ENCODE measurements around the gene ZNF316. TPM values are rescaled to one million over a fixed set of nuclear protein-coding genes. Genes with fewer than 3 reads are reported as not detected.

ZNF316 gene
- total RNA-seq, 1 donor from 2014 or later = 32.7 TPM

DNA sequence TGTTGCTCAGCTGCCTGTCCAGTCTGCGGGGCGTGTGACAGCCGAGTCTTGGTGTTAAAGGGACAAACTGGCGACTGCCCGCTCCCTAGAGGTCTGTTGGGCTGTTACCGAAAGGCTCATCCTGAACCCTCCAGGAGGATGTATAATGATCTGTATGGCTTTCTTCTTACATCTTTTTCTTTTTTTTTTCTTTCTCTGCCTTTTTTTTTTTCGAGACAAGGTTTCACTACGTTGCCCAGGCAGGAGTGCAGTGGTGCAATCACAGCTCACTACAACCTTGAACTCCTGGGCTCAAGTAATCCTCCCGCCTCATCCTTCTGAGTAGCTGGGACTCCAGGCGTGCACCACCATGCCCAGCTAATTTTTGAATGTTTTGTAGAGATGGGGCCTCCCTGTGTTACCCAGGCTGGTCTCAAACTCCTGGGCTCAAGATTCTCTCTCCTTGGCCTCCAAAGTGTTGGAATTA lies 46.4 kb upstream of the ZNF316 start:
- H3K27me3 Mint-ChIP-seq (ENCODE audit: unreplicated experiment) = no peaks in the 10 kb centered on the region
- H3K36me3 Mint-ChIP-seq (ENCODE audit: unreplicated experiment) = peaks cover 38% of the 10 kb centered on the region
- H3K27ac Mint-ChIP-seq (ENCODE audit: unreplicated experiment) = peak overlapping the region; percentile 91
- TF ChIP-seq, protein P1, sequence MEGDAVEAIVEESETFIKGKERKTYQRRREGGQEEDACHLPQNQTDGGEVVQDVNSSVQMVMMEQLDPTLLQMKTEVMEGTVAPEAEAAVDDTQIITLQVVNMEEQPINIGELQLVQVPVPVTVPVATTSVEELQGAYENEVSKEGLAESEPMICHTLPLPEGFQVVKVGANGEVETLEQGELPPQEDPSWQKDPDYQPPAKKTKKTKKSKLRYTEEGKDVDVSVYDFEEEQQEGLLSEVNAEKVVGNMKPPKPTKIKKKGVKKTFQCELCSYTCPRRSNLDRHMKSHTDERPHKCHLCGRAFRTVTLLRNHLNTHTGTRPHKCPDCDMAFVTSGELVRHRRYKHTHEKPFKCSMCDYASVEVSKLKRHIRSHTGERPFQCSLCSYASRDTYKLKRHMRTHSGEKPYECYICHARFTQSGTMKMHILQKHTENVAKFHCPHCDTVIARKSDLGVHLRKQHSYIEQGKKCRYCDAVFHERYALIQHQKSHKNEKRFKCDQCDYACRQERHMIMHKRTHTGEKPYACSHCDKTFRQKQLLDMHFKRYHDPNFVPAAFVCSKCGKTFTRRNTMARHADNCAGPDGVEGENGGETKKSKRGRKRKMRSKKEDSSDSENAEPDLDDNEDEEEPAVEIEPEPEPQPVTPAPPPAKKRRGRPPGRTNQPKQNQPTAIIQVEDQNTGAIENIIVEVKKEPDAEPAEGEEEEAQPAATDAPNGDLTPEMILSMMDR (IDR thresholded peaks at IDR 0.05) = no peak
- peaks cover 15% of the 10 kb centered on the region for H3K4me1 Mint-ChIP-seq (ENCODE audit: unreplicated experiment)
- H3K9me3 Mint-ChIP-seq (ENCODE audit: unreplicated experiment) = no peaks in the 10 kb centered on the region
- no peak for DNase-seq (ENCODE audit: extremely low spot score, unreplicated experiment)
- peak overlapping the region; percentile 94 for H3K4me3 Mint-ChIP-seq (ENCODE audit: unreplicated experiment)

DNA sequence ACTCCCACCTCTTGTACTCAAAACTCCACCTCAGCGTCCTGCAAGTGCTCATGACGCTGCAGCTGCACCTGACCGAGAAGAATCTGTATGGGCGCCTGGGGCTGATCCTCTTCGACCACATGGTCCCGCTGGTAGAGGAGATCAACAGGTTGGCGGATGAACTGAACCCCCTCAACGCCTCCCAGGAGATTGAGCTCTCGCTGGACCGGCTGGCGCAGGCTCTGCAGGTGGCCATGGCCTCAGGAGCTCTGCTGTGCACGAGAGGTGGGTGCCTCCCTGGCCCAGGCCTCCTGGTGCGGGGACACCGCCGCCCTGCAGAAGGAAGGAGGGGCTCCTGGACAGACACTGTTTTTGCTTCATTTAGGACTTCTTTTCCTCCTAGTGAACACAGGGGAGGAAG lies 37.0 kb upstream of the ZNF316 start:
- H3K4me1 Mint-ChIP-seq (ENCODE audit: unreplicated experiment) = no peaks in the 10 kb centered on the region
- H3K36me3 Mint-ChIP-seq (ENCODE audit: unreplicated experiment) = peaks cover 36% of the 10 kb centered on the region
- no peaks in the 10 kb centered on the region for H3K9me3 Mint-ChIP-seq (ENCODE audit: unreplicated experiment)

DNA sequence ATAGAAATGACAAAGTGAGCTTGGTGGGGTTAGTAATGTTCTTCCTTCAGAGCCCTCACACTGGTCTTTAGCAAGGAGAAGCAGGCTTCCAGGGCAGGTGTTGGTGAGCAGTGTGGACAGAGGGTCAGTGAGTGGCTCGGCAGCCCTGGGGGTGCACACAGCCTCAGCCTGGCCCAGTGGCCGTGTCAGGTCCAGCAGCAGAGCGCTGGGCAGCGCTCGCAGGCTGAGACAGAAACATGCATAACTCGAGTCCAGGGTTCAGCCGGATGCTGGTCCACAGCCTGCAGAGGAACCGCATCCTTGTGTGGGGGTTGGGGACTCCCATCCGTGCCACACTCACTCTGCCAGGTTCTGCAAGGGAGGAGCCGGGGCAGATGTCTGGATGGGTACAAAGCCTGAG lies 32.7 kb upstream of the ZNF316 start:
- Mint-ChIP-seq H3K27me3 (ENCODE audit: unreplicated experiment) (no peaks in the 10 kb centered on the region), H3K36me3 (ENCODE audit: unreplicated experiment) (peaks cover 18% of the 10 kb centered on the region), H3K9me3 (ENCODE audit: unreplicated experiment) (no peaks in the 10 kb centered on the region), H3K4me3 (ENCODE audit: unreplicated experiment) (no peak overlapping the region), H3K27ac (ENCODE audit: unreplicated experiment) (no peak overlapping the region), H3K4me1 (ENCODE audit: unreplicated experiment) (no peaks in the 10 kb centered on the region)
- no peak for DNase-seq (ENCODE audit: extremely low spot score, unreplicated experiment)
- TF ChIP-seq, protein P1 (IDR thresholded peaks at IDR 0.05) = no peak

More for the DNA sequence above, 37.0 kb upstream of the ZNF316 start:
- TF ChIP-seq, protein P1 (IDR thresholded peaks at IDR 0.05) = no peak
- Mint-ChIP-seq H3K27me3 (ENCODE audit: unreplicated experiment) (no peaks in the 10 kb centered on the region), H3K4me3 (ENCODE audit: unreplicated experiment) (no peak overlapping the region), H3K27ac (ENCODE audit: unreplicated experiment) (no peak overlapping the region)
- DNase-seq (ENCODE audit: extremely low spot score, unreplicated experiment) = no peak

DNA sequence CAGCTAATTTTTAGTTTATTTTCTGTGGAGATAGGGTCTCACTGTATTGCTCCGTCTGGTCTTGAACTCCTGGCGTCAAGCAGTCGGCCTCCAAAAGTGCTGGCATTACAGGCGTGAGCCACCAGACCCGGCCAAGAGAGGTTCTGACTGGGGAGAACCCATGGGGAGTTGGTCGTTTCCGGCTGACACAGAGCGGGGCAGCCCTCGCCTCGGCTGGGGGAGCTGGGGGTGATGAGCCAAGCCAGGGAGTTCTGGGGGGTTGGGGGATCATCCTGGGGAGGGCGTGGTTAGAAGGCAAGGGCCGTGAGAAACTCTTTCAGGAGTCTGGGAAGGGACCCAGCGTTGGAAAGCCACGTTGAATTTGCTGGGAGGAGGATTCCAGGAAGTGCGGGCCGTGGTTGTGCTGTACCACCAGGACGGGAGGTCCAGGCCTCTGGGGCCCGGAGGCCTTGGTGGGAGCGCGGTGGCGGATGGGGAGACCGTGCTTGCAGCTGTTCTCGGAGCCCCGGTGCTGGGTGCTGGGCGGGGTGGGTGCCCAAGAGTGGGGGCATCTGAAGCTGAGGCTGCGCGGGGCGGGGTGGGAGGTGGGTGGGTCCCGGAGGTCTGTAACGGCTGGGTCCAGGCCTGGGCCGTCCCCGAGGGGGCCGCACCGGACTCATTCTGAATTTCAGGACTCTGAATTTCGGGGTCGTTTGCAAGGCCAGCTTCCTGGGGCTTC lies 30.1 kb upstream of the ZNF316 start:
- Mint-ChIP-seq H3K36me3 (ENCODE audit: unreplicated experiment) (peaks cover 18% of the 10 kb centered on the region), H3K9me3 (ENCODE audit: unreplicated experiment) (no peaks in the 10 kb centered on the region), H3K4me1 (ENCODE audit: unreplicated experiment) (no peaks in the 10 kb centered on the region), H3K27ac (ENCODE audit: unreplicated experiment) (no peak overlapping the region), H3K4me3 (ENCODE audit: unreplicated experiment) (no peak overlapping the region), H3K27me3 (ENCODE audit: unreplicated experiment) (no peaks in the 10 kb centered on the region)
- TF ChIP-seq, protein P1 (IDR thresholded peaks at IDR 0.05) = no peak
- DNase-seq (ENCODE audit: extremely low spot score, unreplicated experiment) = no peak

DNA sequence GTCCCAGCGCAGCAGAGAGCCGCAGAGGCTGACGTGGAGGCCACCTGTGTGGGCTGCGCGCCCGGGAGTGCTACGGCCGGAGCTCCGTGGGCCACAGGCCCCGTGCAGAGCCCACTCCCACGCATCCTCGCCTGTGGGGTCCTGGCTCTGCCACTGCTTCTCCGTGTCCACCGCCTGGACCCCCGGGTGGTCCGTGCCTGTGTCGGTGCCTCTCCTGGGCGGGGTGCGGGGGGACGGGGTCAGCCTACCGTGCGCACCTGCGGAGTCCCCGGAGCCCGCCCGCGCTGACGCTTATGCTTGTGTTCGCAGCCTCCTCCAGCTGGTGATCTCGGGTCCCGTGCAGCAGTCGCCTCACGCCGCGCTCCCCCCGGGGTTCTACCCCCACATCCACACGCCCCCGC lies 29.5 kb upstream of the ZNF316 start:
- Mint-ChIP-seq H3K36me3 (ENCODE audit: unreplicated experiment) (peaks cover 15% of the 10 kb centered on the region), H3K27me3 (ENCODE audit: unreplicated experiment) (no peaks in the 10 kb centered on the region), H3K4me3 (ENCODE audit: unreplicated experiment) (no peak overlapping the region), H3K27ac (ENCODE audit: unreplicated experiment) (no peak overlapping the region), H3K9me3 (ENCODE audit: unreplicated experiment) (no peaks in the 10 kb centered on the region), H3K4me1 (ENCODE audit: unreplicated experiment) (no peaks in the 10 kb centered on the region)
- DNase-seq (ENCODE audit: extremely low spot score, unreplicated experiment) = no peak
- TF ChIP-seq, protein P1 (IDR thresholded peaks at IDR 0.05) = no peak
